Stimulated activated CD4-positive, alpha-beta T cell treated with anti-CD3 and anti-CD28 coated beads, Interleukin-15, amount 100 ng/mL, for 1 hour (primary cell): ENCODE data around the gene HCRTR2.
"Not testable (repeated sequence)": the region's sequence is repeated elsewhere in the genome, so short reads cannot be mapped to it uniquely, and the experiment has no call there.

Source experiments
- DNase-seq, 2 donors: peaks; one replicate each; pipeline ENCODE4 v3.0.0-alpha.2; 2020; ENCODE audit warnings: low read depth in 1 of 2, low spot score in 1 of 2

Gene HCRTR2

GRCh38 chr6:55212156-55212555 is 37.8 kb downstream of the HCRTR2 start:
- DNase-seq = no peak

- no peak for DNase-seq
Observed at GRCh38 chr6:55220961-55221360, 46.6 kb downstream of the HCRTR2 start.

- DNase-seq = no peak
Observed at GRCh38 chr6:55227862-55228261, 53.5 kb downstream of the HCRTR2 start.

GRCh38 chr6:55239099-55239498 is 64.8 kb downstream of the HCRTR2 start:
- DNase-seq = no peak

GRCh38 chr6:55240975-55241605 is 66.8 kb downstream of the HCRTR2 start:
- not testable (repeated sequence) for DNase-seq

- DNase-seq = no peak
Observed at GRCh38 chr6:55250400-55250799, 76.1 kb downstream of the HCRTR2 start.

GRCh38 chr6:55255113-55255512 is 80.8 kb downstream of the HCRTR2 start:
- no peak for DNase-seq

- no peak for DNase-seq
Observed at GRCh38 chr6:55260181-55260580, 85.9 kb downstream of the HCRTR2 start.

- no peak for DNase-seq
Observed at GRCh38 chr6:55265409-55266114, 91.2 kb downstream of the HCRTR2 start.

- DNase-seq = no peak
Observed at GRCh38 chr6:55266896-55267295, 92.6 kb downstream of the HCRTR2 start.

GRCh38 chr6:55276745-55277530 is 102.6 kb downstream of the HCRTR2 start:
- no peak for DNase-seq

GRCh38 chr6:55277646-55278045 is 103.3 kb downstream of the HCRTR2 start:
- no peak for DNase-seq

GRCh38 chr6:55281215-55281614 is 106.9 kb downstream of the HCRTR2 start:
- no peak for DNase-seq

- DNase-seq = no peak
Observed at GRCh38 chr6:55282115-55282514, 107.8 kb downstream of the HCRTR2 start.

- DNase-seq = no peak
Observed at GRCh38 chr6:55286824-55287223, 112.5 kb downstream of the HCRTR2 start.

GRCh38 chr6:55290736-55291135 is 116.4 kb downstream of the HCRTR2 start:
- DNase-seq = no peak

- no peak for DNase-seq
Observed at GRCh38 chr6:55293116-55293515, 118.8 kb downstream of the HCRTR2 start.

- DNase-seq = not testable (repeated sequence)
Observed at GRCh38 chr6:55297214-55297613, 122.9 kb downstream of the HCRTR2 start.

- DNase-seq = no peak
Observed at GRCh38 chr6:55299286-55299985, 125.1 kb downstream of the HCRTR2 start.

GRCh38 chr6:55304747-55305146 is 130.4 kb downstream of the HCRTR2 start:
- DNase-seq = no peak

- no peak for DNase-seq
Observed at GRCh38 chr6:55319961-55320695, 145.8 kb downstream of the HCRTR2 start.
